Measurements from ENCODE around the gene PTGES3. TPM values are rescaled to one million over a fixed set of nuclear protein-coding genes. Genes with fewer than 3 reads are reported as not detected.

The PTGES3 gene
- total RNA-seq, 3 donors from 2014 or later: 155 to 223 (median 164) TPM

DNA sequence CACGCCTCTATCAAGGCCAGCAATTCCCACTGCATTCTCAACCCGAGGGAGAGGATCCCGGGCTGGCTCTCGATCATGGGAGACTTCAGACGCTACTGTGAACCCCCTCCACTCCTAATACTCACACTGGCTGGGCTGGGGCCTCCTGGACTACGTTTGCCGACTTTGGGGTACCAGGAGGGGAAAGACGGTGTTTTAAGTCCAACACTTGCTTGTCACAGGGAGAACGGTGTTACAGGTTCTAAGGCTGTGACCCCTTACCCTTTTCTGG is 36.6 kb upstream of the PTGES3 start:
- H3K4me1 ChIP-seq (ENCODE audit: low read depth): peaks cover 34% of the 10 kb centered on the region
- ATAC-seq (peak; percentile 18), DNase-seq (peak in 1 of 3 donors; percentile 42)
- H3K9me3 ChIP-seq: no peaks in the 10 kb centered on the region
- no peaks in the 10 kb centered on the region for H3K36me3 ChIP-seq (ENCODE audit: low read depth)
- peak overlapping the region; percentile 87 for H3K4me3 ChIP-seq
- TF ChIP-seq, protein P1, sequence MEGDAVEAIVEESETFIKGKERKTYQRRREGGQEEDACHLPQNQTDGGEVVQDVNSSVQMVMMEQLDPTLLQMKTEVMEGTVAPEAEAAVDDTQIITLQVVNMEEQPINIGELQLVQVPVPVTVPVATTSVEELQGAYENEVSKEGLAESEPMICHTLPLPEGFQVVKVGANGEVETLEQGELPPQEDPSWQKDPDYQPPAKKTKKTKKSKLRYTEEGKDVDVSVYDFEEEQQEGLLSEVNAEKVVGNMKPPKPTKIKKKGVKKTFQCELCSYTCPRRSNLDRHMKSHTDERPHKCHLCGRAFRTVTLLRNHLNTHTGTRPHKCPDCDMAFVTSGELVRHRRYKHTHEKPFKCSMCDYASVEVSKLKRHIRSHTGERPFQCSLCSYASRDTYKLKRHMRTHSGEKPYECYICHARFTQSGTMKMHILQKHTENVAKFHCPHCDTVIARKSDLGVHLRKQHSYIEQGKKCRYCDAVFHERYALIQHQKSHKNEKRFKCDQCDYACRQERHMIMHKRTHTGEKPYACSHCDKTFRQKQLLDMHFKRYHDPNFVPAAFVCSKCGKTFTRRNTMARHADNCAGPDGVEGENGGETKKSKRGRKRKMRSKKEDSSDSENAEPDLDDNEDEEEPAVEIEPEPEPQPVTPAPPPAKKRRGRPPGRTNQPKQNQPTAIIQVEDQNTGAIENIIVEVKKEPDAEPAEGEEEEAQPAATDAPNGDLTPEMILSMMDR (IDR thresholded peaks at IDR 0.05): no peak
- intact Hi-C loops (cut with DNase I, micrococcal nuclease): no loop called here

DNA sequence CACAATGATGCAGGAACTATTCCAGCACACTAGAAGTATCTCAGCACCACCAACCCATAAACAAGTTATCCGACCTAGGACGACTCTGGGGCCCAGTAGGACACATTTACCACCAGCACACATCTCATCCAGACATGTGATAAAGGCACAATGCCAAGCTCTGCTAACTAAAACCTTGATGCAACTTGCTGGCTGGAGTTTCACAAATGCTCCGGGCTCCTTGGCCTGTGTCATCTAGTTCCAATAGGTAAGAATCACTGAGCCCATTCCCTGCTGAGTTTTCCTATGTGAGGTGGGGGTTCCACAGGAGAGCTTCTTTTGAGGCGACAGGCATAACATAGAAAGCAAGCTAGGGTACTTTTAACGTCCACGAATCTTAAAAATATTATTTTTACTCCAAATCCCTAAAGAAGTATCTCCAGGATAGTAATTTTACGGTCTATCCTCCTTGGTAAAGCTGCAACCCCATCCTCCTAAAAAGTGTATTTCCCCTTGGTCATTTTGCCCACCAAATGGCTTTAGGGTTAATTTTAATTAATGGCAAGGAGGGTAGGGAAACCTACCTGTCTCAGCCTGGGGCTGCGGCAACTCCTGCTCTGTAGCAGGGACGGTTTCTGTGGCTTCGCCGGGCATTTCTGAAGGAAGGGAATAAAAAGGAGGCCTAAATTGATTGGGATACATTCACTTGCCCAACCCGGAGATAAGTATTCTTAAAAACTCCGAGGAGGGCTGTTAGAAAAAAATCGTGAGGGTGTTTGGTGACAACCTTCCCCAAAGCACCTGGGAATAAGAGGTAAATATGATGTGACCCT is 36.0 kb upstream of the PTGES3 start:
- peak in 2 of 3 donors; percentile 39 to 70 for DNase-seq
- no peaks in the 10 kb centered on the region for H3K9me3 ChIP-seq
- H3K36me3 ChIP-seq (ENCODE audit: low read depth): no peaks in the 10 kb centered on the region
- no peak for ATAC-seq
- intact Hi-C loops (cut with DNase I, micrococcal nuclease): no loop called here
- TF ChIP-seq, protein P1 (IDR thresholded peaks at IDR 0.05): no peak
- H3K4me1 ChIP-seq (ENCODE audit: low read depth): peaks cover 37% of the 10 kb centered on the region
- peak overlapping the region; percentile 87 for H3K4me3 ChIP-seq

DNA sequence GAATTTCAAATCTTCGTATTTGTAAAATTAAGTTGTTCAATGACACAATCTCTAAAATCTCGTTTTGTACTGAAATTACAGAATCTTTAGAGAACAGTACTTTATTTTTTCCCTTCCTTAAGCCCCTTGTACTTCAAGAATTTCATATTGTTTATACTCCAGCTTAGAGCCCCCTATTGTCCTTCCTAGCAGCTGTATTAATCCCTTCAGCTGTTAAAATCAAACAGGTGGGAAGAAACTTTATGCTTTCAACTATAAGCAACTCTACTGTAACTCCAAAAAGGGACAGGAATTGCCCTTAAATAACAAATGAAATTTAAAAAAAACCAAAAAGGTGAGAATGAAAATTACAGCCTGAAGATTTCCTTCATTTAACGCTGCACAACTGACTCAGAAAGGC is 35.3 kb upstream of the PTGES3 start:
- ATAC-seq (no peak), DNase-seq (no peak)
- Histone ChIP-seq H3K4me3 (no peak overlapping the region), H3K4me1 (ENCODE audit: low read depth) (peaks cover 37% of the 10 kb centered on the region), H3K9me3 (no peaks in the 10 kb centered on the region), H3K36me3 (ENCODE audit: low read depth) (no peaks in the 10 kb centered on the region)
- TF ChIP-seq, protein P1 (IDR thresholded peaks at IDR 0.05): no peak
- intact Hi-C loops (cut with DNase I, micrococcal nuclease): no loop called here

DNA sequence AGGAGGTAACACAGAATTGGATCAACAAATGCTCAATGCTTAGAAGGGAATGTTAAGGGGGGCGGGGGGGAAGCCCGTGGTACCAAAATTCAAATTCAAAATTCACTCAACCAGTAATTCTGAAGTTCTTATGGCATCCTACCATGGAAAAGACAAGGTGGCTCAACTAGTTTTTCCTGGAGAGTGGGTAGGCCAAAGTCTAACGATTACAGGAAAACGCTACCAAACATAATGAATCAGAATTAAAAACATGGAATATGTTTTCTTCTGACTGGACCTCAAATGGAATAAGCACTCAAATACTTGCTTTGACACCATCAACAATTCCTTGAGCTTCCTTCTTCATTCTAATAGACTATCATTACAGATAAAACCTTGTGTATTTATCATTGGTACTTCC is 34.7 kb upstream of the PTGES3 start:
- TF ChIP-seq, protein P1 (IDR thresholded peaks at IDR 0.05): no peak
- ATAC-seq (no peak), DNase-seq (peak in 1 of 3 donors; percentile 47)
- Histone ChIP-seq H3K9me3 (no peaks in the 10 kb centered on the region), H3K4me3 (no peak overlapping the region), H3K4me1 (ENCODE audit: low read depth) (peaks cover 37% of the 10 kb centered on the region), H3K36me3 (ENCODE audit: low read depth) (no peaks in the 10 kb centered on the region)
- intact Hi-C loops (cut with DNase I, micrococcal nuclease): no loop called here

DNA sequence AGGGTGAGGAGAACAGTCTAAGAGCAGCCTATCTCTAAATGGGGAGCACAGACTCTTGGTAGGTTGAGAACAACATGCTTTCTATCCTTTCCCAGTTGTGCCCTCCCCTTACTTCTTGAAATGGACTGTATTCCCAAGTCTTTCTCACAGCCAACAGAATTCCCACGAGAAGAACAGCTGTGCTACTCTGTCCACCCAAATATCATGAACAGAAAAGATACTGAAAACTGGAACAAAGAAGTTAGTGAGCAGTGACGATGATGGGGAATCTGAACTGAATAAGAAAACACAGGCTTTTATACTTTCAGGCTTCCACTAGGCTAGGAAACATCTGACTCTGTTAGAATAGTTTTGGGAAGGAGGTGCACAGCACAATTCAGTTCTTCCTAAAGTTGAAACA is 33.6 kb upstream of the PTGES3 start:
- H3K4me3 ChIP-seq: no peak overlapping the region
- ATAC-seq (no peak), DNase-seq (no peak)
- TF ChIP-seq, protein P1 (IDR thresholded peaks at IDR 0.05): no peak
- H3K9me3 ChIP-seq: no peaks in the 10 kb centered on the region
- H3K4me1 ChIP-seq (ENCODE audit: low read depth): peaks cover 37% of the 10 kb centered on the region
- H3K36me3 ChIP-seq (ENCODE audit: low read depth): no peaks in the 10 kb centered on the region
- intact Hi-C loops (cut with DNase I, micrococcal nuclease): no loop called here

All from mucosa of descending colon (tissue), 3 donors.